HG02571 (cell line): ENCODE results near the gene TENT5A.

Experiments
- ATAC-seq: cut with Tn5 transposase; IDR thresholded peaks from one replicate; pipeline ENCODE4 v1.9.1; 2021; ENCODE audit warnings: mild to moderate bottlenecking, moderate library complexity; ENCODE audit not compliant: unreplicated experiment

The TENT5A gene

GRCh38 chr6:81718126-81718525 is 34.4 kb downstream of the TENT5A start:
- ATAC-seq: no peak

GRCh38 chr6:81714684-81715083 is 37.8 kb downstream of the TENT5A start:
- no peak for ATAC-seq

- ATAC-seq: no peak
Measured at GRCh38 chr6:81713205-81713604, 39.3 kb downstream of the TENT5A start.

GRCh38 chr6:81708113-81708699 is 44.3 kb downstream of the TENT5A start:
- no peak for ATAC-seq

GRCh38 chr6:81704700-81705099 is 47.8 kb downstream of the TENT5A start:
- ATAC-seq: no peak

GRCh38 chr6:81700414-81700813 is 52.1 kb downstream of the TENT5A start:
- no peak for ATAC-seq

- ATAC-seq: no peak
Measured at GRCh38 chr6:81697559-81697958, 54.9 kb downstream of the TENT5A start.

GRCh38 chr6:81696524-81696923 is 56.0 kb downstream of the TENT5A start:
- ATAC-seq: no peak
